ENCODE data around the gene WFDC5. TPM values are rescaled to one million over a fixed set of nuclear protein-coding genes. Genes with fewer than 3 reads are reported as not detected.
"Not testable (repeated sequence)": the region's sequence is repeated elsewhere in the genome, so short reads cannot be mapped to it uniquely, and the experiment has no call there.

The WFDC5 gene
- total RNA-seq, 5 donors from 2014 or later (not counting 1 experiment from before 2014, with no cell fraction given): not detected

DNA sequence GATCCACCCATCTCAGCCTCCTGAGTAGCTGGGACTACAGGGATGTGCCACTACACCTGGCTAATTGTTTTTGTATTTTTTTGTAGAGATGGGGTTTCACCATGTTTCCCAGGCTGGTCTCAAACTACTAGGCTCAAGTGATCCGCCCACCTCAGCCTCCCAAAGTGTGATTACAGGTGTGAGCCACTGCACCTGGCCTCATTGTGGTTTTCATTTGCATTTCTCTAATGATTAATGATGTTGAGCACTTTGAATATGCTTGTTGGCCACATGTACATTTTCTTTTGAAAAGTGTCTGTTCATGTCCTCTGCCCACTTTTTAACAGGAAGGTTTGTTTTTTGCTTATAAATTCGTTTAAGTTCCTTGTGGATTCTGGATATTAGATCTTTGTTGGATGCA lies 51.9 kb downstream of the WFDC5 start:
- ATAC-seq (replicated peaks in 1 of 4); H3K27me3 ChIP-seq (replicated peaks in 1 of 2; ENCODE audit: control insufficient read depth in 2 of 2, extremely low read depth in 1 of 2, insufficient read depth in 2 of 2, low read length in 1 of 2); H3K27ac ChIP-seq (ENCODE audit: low read length); DNase-seq; H3K27me3 Mint-ChIP-seq; H3K4me3 ChIP-seq (ENCODE audit: control insufficient read depth in 1 of 2, extremely low read depth in 1 of 2, low read length in 1 of 2); CTCF ChIA-PET; H3K9me3 Mint-ChIP-seq; H3K9me3 ChIP-seq; H3K4me1 ChIP-seq (ENCODE audit: control insufficient read depth in 1 of 2, extremely low read depth in 1 of 2, insufficient read depth in 2 of 2, low read length in 2 of 2); POLR2A ChIA-PET: not testable (repeated sequence)
- H3K4me3 Mint-ChIP-seq: peak overlapping the region in 1 of 3 donors; percentile 47
- H3K4me1 Mint-ChIP-seq: peaks cover 82 to 85% (median 84%) of the 10 kb centered on the region in 3 donors
- H3K36me3 ChIP-seq (ENCODE audit: control insufficient read depth in 2 of 2, extremely low read depth in 1 of 2, insufficient read depth in 1 of 2, low read length in 1 of 2): peaks cover 0 to 58% of the 10 kb centered on the region in 2 donors
- no CpG with 5 or more reads among the region's 2 CpGs for WGBS (ENCODE audit: insufficient coverage)
- peaks cover 52% of the 10 kb centered on the region for H3K36me3 Mint-ChIP-seq
- H3K27ac Mint-ChIP-seq: peak overlapping the region in 1 of 2 donors; percentile 76

DNA sequence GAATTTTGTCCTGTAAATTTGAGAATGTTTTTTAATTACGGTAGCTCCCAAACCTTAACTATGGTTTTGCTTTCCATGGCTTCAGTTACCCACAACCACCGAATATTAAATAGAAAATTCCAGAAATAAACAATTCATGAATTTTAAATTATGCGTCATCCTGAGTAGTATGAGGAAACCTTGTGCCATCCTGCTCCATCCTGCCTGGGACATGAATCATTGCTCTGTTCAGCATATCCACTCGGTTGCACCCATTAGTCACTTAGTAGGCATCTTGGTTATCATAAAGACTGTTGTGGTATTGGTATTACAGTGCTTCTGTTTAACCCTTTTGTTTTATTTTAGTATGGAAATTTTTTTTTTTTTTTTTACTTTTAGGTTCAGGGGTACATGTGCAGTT lies 53.7 kb downstream of the WFDC5 start:
- Histone ChIP-seq H3K9me3 (no peaks in the 10 kb centered on the region), H3K4me1 (ENCODE audit: control insufficient read depth in 1 of 2, extremely low read depth in 1 of 2, insufficient read depth in 2 of 2, low read length in 2 of 2) (peaks cover 4% of the 10 kb centered on the region in 2 experiments), H3K36me3 (ENCODE audit: control insufficient read depth in 2 of 2, extremely low read depth in 1 of 2, insufficient read depth in 1 of 2, low read length in 1 of 2) (peaks cover 0 to 58% of the 10 kb centered on the region in 2 donors), H3K4me3 (ENCODE audit: control insufficient read depth in 1 of 2, extremely low read depth in 1 of 2, low read length in 1 of 2) (no peak overlapping the region), H3K27me3 (replicated peaks in 1 of 2; ENCODE audit: control insufficient read depth in 2 of 2, extremely low read depth in 1 of 2, insufficient read depth in 2 of 2, low read length in 1 of 2) (no peaks in the 10 kb centered on the region), H3K27ac (ENCODE audit: low read length) (no peak overlapping the region)
- ChIA-PET CTCF (interaction anchor here in 1 of 2 donors (2.3 kb wide), 2 partner anchors 11 to 17 kb away, joined by 8 to 9 read pairs; no protein-coding TSS in a partner anchor), POLR2A (no interaction called here)
- ATAC-seq (replicated peaks in 1 of 4) (no peak), DNase-seq (no peak)
- no peaks in the 10 kb centered on the region for H3K9me3 Mint-ChIP-seq
- H3K4me1 Mint-ChIP-seq: peaks cover 78 to 81% (median 81%) of the 10 kb centered on the region in 3 donors
- 56% methylated on average over 1 of the region's 4 CpGs for WGBS (ENCODE audit: insufficient coverage)
- peak overlapping the region; percentile 32 to 48 for H3K27ac Mint-ChIP-seq
- H3K4me3 Mint-ChIP-seq: no peak overlapping the region
- peaks cover 45% of the 10 kb centered on the region for H3K36me3 Mint-ChIP-seq
- H3K27me3 Mint-ChIP-seq: no peaks in the 10 kb centered on the region

DNA sequence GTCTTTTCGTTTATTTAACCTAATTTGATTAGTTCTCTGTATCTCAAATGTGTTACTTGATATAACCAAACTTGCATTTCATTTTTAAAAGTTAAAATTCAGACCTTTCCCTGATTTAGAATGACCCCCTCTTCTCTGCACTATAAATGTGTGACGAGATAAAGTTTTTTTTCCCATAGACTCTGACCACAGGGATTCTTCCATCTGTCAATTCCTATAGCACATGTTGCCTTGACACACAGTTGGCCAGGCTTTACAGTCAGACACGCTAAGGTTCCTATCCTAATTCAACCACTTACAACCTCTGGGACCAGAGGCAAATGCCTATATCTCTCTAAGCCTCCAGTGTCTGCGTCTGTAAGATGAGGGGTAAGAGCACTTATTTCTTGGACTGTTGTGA lies 54.7 kb downstream of the WFDC5 start:
- DNase-seq (no peak), ATAC-seq (replicated peaks in 1 of 4) (no peak)
- ChIA-PET CTCF (interaction anchor here in 1 of 2 donors (0.6 to 2.3 kb wide), 4 partner anchors 10 to 35 kb away, joined by 3 to 9 read pairs (median 6); no protein-coding TSS in a partner anchor), POLR2A (no interaction called here)
- Histone ChIP-seq H3K27ac (ENCODE audit: low read length) (no peak overlapping the region), H3K36me3 (ENCODE audit: control insufficient read depth in 2 of 2, extremely low read depth in 1 of 2, insufficient read depth in 1 of 2, low read length in 1 of 2) (peaks cover 0 to 63% of the 10 kb centered on the region in 2 donors), H3K27me3 (replicated peaks in 1 of 2; ENCODE audit: control insufficient read depth in 2 of 2, extremely low read depth in 1 of 2, insufficient read depth in 2 of 2, low read length in 1 of 2) (no peaks in the 10 kb centered on the region), H3K4me3 (ENCODE audit: control insufficient read depth in 1 of 2, extremely low read depth in 1 of 2, low read length in 1 of 2) (no peak overlapping the region), H3K9me3 (no peaks in the 10 kb centered on the region), H3K4me1 (ENCODE audit: control insufficient read depth in 1 of 2, extremely low read depth in 1 of 2, insufficient read depth in 2 of 2, low read length in 2 of 2) (peaks cover 4% of the 10 kb centered on the region in 2 experiments)
- Mint-ChIP-seq H3K36me3 (peaks cover 45% of the 10 kb centered on the region), H3K27me3 (no peaks in the 10 kb centered on the region), H3K4me3 (no peak overlapping the region), H3K4me1 (peaks cover 82 to 85% (median 84%) of the 10 kb centered on the region in 3 donors), H3K9me3 (no peaks in the 10 kb centered on the region), H3K27ac (peak overlapping the region in 1 of 2 donors; percentile 46)
- WGBS (ENCODE audit: insufficient coverage): 100% methylated on average over 1 of the region's 4 CpGs

Other genes starting within 250 kb of the WFDC5 start
- gene YWHAB, start 229.5 kb downstream of the WFDC5 start, total RNA-seq: 100 to 1,000 TPM; 198 to 233 (median 205) TPM
- 10 to 100 TPM; 45.6 to 66.2 (median 58.2) TPM for gene PABPC1L, start 205.1 kb downstream of the WFDC5 start, total RNA-seq
- gene TOMM34, start 154.8 kb downstream of the WFDC5 start, total RNA-seq: 10 to 100 TPM in 3 of 5 donors, 1 to 10 TPM in 2; 7.8 to 12.8 (median 11.4) TPM
- 100 to 1,000 TPM; 244 to 315 (median 271) TPM for gene STK4, start 148.7 kb downstream of the WFDC5 start, total RNA-seq
- under 1 TPM in 1 of 5 donors, not detected in 4; 0.09 TPM for gene KCNS1, start 14.0 kb downstream of the WFDC5 start, total RNA-seq
- gene WFDC12, start 9.3 kb upstream of the WFDC5 start, total RNA-seq: not detected
- gene PI3, start 59.7 kb upstream of the WFDC5 start, total RNA-seq: under 1 TPM in 1 of 5 donors, not detected in 4; 0.51 TPM
- gene SEMG1, start 91.9 kb upstream of the WFDC5 start, total RNA-seq: not detected
- not detected for gene SEMG2, start 106.2 kb upstream of the WFDC5 start, total RNA-seq
- 1 to 10 TPM in 3 of 5 donors, not detected in 2; 1.1 to 1.7 (median 1.2) TPM for gene SLPI, start 139.4 kb upstream of the WFDC5 start, total RNA-seq
- gene RBPJL, start 191.7 kb upstream of the WFDC5 start, total RNA-seq: under 1 TPM in 3 of 5 donors, not detected in 2; 0.22 to 0.29 (median 0.26) TPM
- gene MATN4, start 193.1 kb upstream of the WFDC5 start, total RNA-seq: not detected
- gene SDC4, start 233.2 kb upstream of the WFDC5 start, total RNA-seq: 1 to 10 TPM in 4 of 5 donors, under 1 TPM in 1; 0.68 to 4.4 (median 3.5) TPM
- 10 to 100 TPM; 53.1 to 86.9 (median 58.2) TPM for gene SYS1, start 248.0 kb upstream of the WFDC5 start, total RNA-seq

Measured in T-cell (primary cell).